MM.1S (cell line): ENCODE results near the gene PITRM1.

Experiments used
- DNase-seq: peaks from one replicate; pipeline ENCODE4 v3.0.0-alpha.2; 2015
- H2AFZ ChIP-seq: fragments of 300-600 bp; sonication (generic); 2 replicates; pipeline ENCODE4 v1.6.0; 2016; ENCODE audit warnings: antibody characterized with exemption, low read length
- H3F3A ChIP-seq: fragments of 300-600 bp; sonication (generic); 2 replicates; pipeline ENCODE4 v1.6.1; 2016; ENCODE audit warnings: mild to moderate bottlenecking, antibody characterized with exemption, low read length, moderate library complexity, mixed read lengths; ENCODE audit not compliant: insufficient read depth
- H3K27ac ChIP-seq: fragments of 300-600 bp; sonication (generic); 2 replicates; pipeline ENCODE4 v1.5.1; 2016; ENCODE audit warnings: mild to moderate bottlenecking, low read length
- H3K27me3 ChIP-seq: fragments of 300-600 bp; sonication (generic); replicated peaks from 2 replicates; pipeline ENCODE4 v1.6.0; 2016; ENCODE audit warnings: low read length; ENCODE audit not compliant: insufficient read depth
- H3K36me3 ChIP-seq: fragments of 300-600 bp; sonication (generic); replicated peaks from 2 replicates; pipeline ENCODE4 v1.6.1; 2016; ENCODE audit warnings: mild to moderate bottlenecking, low read length, mixed read lengths; ENCODE audit not compliant: insufficient read depth
- H3K4me1 ChIP-seq: fragments of 300-600 bp; sonication (generic); 2 replicates; pipeline ENCODE4 v1.6.1; 2016; ENCODE audit warnings: low read length, mixed read lengths
- H3K4me2 ChIP-seq: fragments of 300-600 bp; sonication (generic); 2 replicates; pipeline ENCODE4 v1.6.0; 2016; ENCODE audit warnings: low read depth, low read length
- H3K4me3 ChIP-seq: fragments of 300-600 bp; sonication (generic); 2 replicates; pipeline ENCODE4 v1.5.1; 2016; ENCODE audit warnings: low read length, mixed read lengths
- H3K79me2 ChIP-seq: fragments of 300-600 bp; sonication (generic); 2 replicates; pipeline ENCODE4 v1.6.1; 2016; ENCODE audit warnings: mixed run types, low read length, mixed read lengths
- H3K9ac ChIP-seq: fragments of 300-600 bp; sonication (generic); 2 replicates; pipeline ENCODE4 v1.6.1; 2016; ENCODE audit warnings: low read length, mixed read lengths
- H3K9me2 ChIP-seq: fragments of 300-600 bp; sonication (generic); replicated peaks from 2 replicates; pipeline ENCODE4 v1.6.1; 2016; ENCODE audit warnings: mild to moderate bottlenecking, low read length, mixed read lengths; ENCODE audit not compliant: insufficient read depth
- H3K9me3 ChIP-seq: fragments of 300-600 bp; sonication (generic); replicated peaks from 2 replicates; pipeline ENCODE4 v1.6.1; 2016; ENCODE audit warnings: mild to moderate bottlenecking, low read length, mixed read lengths; ENCODE audit not compliant: insufficient read depth
- H4K20me1 ChIP-seq: fragments of 300-600 bp; sonication (generic); 2 replicates; pipeline ENCODE4 v1.6.1; 2016; ENCODE audit warnings: mild to moderate bottlenecking, low read length, moderate library complexity, mixed read lengths; ENCODE audit not compliant: insufficient read depth
- CTCF ChIP-seq: fragments of 300-600 bp; sonication (generic); IDR thresholded peaks from 2 replicates; pipeline ENCODE4 v1.5.1; 2016; ENCODE audit warnings: antibody characterized with exemption, low read length, mixed read lengths
- EZH2 ChIP-seq: fragments of 300-600 bp; sonication (generic); optimal IDR thresholded peaks from 2 replicates; pipeline ENCODE3; 2017; ENCODE audit warnings: low read depth, mild to moderate bottlenecking, antibody characterized with exemption, low read length, mixed read lengths
- EZH2phosphoT487 ChIP-seq: fragments of 300-600 bp; sonication (generic); IDR thresholded peaks from 2 replicates; pipeline ENCODE4 v1.6.1; 2018; ENCODE audit warnings: antibody characterized with exemption, low read length

The PITRM1 gene

GRCh38 chr10:3150366-3150765 is 22.2 kb downstream of the PITRM1 start:
- H2AFZ ChIP-seq = no peak overlapping the region
- H3K27ac ChIP-seq = no peak overlapping the region
- TF ChIP-seq CTCF (no peak), EZH2 (no peak), EZH2phosphoT487 (no peak)
- H3K79me2 ChIP-seq = no peaks in the 10 kb centered on the region
- H3K4me3 ChIP-seq = no peak overlapping the region
- no peaks in the 10 kb centered on the region for H3K9me2 ChIP-seq
- no peak overlapping the region for H3K4me2 ChIP-seq
- no peak for DNase-seq
- H3K36me3 ChIP-seq = peaks cover 5% of the 10 kb centered on the region
- H3K4me1 ChIP-seq = no peaks in the 10 kb centered on the region
- H3K27me3 ChIP-seq = no peaks in the 10 kb centered on the region
- no peaks in the 10 kb centered on the region for H3F3A ChIP-seq
- no peak overlapping the region for H3K9ac ChIP-seq
- no peaks in the 10 kb centered on the region for H3K9me3 ChIP-seq
- no peaks in the 10 kb centered on the region for H4K20me1 ChIP-seq

GRCh38 chr10:3149918-3150317 is 22.7 kb downstream of the PITRM1 start:
- Histone ChIP-seq H3K4me1 (no peaks in the 10 kb centered on the region), H3K27ac (no peak overlapping the region), H3K4me3 (no peak overlapping the region), H3K9me2 (no peaks in the 10 kb centered on the region), H3K27me3 (no peaks in the 10 kb centered on the region), H3K36me3 (peaks cover under 1% of the 10 kb centered on the region; the same call in 1 of the 2 replicates), H3K79me2 (no peaks in the 10 kb centered on the region), H4K20me1 (no peaks in the 10 kb centered on the region), H3K4me2 (no peak overlapping the region), H2AFZ (no peak overlapping the region), H3F3A (no peaks in the 10 kb centered on the region), H3K9me3 (no peaks in the 10 kb centered on the region), H3K9ac (no peak overlapping the region)
- TF ChIP-seq CTCF (no peak), EZH2phosphoT487 (no peak), EZH2 (no peak)
- no peak for DNase-seq

- H3K36me3 ChIP-seq = no peaks in the 10 kb centered on the region; the same call in none of the 2 replicates
- DNase-seq = no peak
Observed at GRCh38 chr10:3148994-3149393, 23.6 kb downstream of the PITRM1 start.

More at GRCh38 chr10:3148994-3149393, 23.6 kb downstream of the PITRM1 start:
- no peaks in the 10 kb centered on the region for H3F3A ChIP-seq
- no peaks in the 10 kb centered on the region for H3K9me2 ChIP-seq
- no peaks in the 10 kb centered on the region for H4K20me1 ChIP-seq
- TF ChIP-seq EZH2phosphoT487 (no peak), EZH2 (no peak), CTCF (no peak)
- H3K27ac ChIP-seq = no peak overlapping the region
- no peaks in the 10 kb centered on the region for H3K79me2 ChIP-seq
- no peak overlapping the region for H3K9ac ChIP-seq
- H3K4me2 ChIP-seq = no peak overlapping the region
- H3K9me3 ChIP-seq = no peaks in the 10 kb centered on the region
- no peaks in the 10 kb centered on the region for H3K27me3 ChIP-seq
- H3K4me1 ChIP-seq = no peaks in the 10 kb centered on the region
- no peak overlapping the region for H2AFZ ChIP-seq
- H3K4me3 ChIP-seq = no peak overlapping the region
